Fibroblast of skin of scalp (primary cell): ENCODE results near the gene ATP6V1G3.
"Not testable (repeated sequence)": the region's sequence is repeated elsewhere in the genome, so short reads cannot be mapped to it uniquely, and the experiment has no call there.

Experiments
- DNase-seq: peaks from one replicate; pipeline ENCODE4 v3.0.0-alpha.2; 2013

ATP6V1G3 gene

DNA sequence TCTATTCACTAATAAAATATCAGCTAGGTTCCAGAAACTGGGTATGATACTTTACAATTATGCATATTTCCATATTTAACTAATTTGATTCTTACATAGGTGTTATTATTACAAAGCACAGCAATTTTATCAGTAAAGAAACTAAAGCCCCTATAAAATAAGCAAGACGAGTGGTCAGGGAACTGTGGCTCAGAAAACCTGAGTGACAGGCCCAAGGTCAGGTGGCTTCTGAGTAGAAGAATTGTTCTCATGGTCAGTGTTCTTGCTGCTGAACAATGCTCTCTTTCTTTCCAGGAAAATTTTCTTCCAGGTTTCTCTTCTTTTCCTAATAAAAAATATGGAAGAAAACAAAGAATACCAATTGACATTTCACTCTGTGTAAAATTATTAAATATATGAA, 2.2 kb upstream of the ATP6V1G3 start:
- no peak for DNase-seq

DNA sequence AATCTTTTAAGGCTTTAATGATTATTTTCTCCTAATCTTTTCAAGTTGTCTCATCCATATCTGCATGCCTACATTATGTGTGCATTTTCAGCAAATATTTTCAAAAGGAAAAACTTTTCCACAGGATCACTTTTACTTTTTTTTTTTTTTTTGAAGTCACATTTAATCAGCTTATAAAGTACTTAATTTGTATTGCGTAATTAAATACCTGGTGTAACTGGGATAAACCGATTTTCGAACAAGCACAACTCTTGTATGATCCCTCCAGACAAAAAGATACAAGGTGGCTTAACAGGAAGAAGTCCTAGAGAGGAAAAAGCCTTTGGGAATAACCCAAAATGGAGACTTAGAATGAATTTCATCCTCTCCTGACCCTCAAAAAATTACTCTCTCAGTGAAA, 1.3 kb upstream of the ATP6V1G3 start:
- DNase-seq = no peak

DNA sequence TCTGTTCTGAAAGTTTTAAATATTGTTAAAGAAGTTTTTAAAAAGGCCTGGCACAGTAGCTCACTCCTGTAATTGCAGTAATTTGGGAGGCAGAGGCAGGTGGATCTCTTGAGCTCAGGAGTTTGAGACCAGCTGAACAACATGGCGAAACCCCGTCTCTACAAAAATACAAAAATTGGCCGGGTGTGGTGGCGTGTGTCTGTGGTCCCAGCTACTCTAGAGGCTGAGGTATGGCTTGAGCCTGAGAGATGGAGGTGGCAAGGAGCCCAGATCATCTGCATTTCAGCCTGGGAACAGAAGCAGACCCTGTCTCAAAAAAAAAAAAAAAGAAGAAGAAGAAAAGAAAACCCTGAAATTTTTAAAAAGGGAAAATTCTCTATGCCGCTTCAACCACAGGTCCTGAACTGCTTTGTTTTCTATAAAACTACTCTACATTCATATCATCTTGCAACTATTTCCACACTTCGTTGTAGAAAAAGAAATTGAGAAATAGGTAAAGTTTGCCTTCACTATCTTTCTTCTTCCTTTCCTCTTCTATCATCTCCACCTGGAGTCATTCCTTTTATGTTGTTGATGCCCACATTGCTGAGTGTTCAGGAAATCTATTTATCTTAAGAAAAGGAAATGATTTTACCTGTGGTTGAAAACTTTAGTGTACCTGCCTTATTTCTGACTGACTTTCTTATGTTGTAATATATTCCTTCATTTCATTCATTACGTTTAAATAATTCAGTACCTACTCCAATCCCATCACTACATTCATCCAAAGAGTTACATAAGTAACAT, 1.7 kb downstream of the ATP6V1G3 start:
- DNase-seq = no peak

DNA sequence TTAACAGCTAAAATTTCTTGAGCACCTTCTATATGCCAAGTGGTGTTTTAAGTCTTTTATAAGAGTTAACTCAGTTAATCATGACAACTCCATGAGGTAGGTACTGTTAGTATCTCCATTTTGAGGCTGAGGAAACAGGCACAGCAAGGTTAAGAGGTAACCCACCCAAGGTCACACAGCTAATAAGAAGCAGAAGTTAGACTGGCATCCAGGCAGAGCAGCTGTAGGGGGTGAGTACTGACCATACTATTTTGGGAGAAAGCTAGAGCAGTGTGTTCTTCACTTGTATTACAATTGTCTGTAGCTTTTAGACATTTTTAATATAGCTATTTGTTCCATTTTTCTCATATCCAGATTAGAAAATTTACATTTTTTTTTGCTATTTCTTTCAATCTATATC, 4.8 kb downstream of the ATP6V1G3 start:
- DNase-seq = no peak

DNA sequence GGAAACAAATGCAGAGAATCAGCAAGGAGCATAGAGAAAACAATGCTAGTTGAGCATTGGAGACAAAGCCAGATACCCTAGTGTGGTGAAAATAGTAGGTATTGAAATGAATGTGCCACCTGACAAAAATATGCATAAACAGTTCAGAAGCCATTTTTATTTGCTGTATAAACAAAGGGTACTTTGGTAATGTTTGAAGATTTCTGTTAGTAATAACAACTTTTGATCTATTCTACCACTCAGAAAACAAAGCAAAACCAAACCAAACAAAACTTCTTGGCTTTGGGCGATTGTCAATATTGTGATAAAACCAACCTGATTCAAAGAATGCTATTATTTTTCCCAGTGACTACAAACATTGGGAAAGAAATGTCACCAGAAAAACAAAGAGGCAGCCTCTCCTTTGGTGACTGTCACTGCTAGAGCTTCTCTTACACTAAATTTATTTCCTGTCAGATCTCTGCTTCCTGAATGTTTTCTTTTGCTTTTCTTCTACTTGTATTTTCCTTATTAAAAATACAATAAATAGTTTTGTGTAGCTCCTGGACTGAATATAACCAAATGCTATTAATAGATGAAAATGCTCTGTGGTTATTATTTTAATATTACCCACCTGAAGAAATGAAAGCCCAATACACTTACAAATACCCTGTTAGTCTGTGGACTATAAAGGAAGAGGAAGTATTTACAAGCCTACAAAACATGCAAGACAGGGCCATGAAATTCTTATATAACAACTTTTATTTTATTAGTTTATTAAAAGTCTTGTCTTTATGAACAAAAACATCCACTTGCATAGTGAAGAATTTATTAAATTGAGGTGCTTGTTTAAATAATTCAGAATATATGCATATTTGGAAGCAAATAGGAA, 5.7 kb downstream of the ATP6V1G3 start:
- DNase-seq = no peak

DNA sequence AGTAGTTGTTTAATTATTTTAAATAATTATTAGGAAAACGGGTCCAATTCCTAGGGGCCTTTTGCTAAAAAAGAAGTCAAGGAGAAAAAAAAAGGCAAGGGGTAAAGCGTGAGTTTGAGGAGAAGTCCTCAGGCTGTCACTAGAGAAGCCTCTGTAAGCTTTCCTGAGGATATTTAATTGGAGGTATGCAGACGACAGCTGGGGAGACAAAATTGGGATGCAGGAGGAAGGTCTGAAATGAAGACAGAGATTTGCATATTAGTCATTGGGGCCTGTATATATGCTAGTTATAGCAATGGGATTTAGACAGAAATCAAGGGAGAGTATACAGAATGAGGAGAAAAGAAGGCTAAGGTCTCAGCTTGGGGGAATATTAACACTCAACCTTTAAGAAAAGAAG, 8.6 kb downstream of the ATP6V1G3 start:
- no peak for DNase-seq

DNA sequence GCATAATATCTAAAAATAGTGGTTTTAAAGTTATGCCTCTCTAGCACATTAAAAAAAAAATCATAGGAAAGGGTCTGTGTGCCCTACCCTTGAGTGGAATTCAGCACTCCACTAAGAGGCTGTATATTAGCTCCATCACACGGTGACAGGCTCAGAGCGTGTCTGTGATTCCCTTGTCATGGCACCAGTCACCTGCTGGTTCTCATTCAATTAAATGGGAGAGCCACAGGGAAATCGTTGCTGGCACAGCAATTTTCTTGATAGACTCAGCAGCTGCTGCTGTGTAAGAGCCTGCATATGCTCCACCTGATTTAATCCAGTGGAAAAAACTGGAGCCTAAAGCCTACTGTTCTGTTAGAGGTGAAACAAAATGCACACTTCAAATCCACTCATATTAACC, 9.5 kb downstream of the ATP6V1G3 start:
- no peak for DNase-seq

DNA sequence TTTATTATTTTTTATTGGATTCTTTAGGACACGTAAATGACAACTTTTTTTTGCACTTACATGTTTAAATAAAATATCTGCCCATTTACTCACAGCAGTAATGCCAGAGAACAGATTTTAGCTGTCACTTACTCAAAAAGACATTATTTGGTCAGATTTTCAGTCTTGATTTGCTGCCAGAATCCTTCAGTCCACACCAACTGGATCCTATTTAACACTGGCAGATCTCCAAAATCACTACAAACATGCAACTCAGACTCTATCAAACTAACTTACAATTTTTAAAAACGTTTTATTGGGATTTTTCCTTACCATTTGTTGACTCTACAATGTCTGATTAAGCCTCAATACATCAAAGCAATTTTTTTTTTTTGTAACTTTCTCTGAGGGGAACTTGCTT, 11.1 kb downstream of the ATP6V1G3 start:
- peak; percentile 91 for DNase-seq

DNA sequence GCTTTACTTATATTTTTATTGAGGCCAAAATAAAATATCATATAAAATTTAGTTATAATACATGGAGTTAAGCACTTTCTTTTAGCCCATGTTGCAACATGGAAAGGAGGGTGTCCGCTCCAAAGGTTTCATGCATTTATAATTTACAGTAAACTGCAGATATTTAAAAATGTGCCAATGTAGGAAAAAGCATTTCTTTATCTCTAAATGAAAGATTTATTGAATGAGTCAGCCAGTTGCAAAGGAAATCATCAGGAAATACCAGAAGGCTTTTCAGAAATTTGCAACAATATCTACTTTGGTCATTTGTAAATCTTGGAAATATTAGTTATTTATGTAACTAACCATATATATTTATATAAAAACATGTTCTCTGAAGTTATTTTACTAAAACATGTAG, 12.1 kb downstream of the ATP6V1G3 start:
- DNase-seq = peak; percentile 58

DNA sequence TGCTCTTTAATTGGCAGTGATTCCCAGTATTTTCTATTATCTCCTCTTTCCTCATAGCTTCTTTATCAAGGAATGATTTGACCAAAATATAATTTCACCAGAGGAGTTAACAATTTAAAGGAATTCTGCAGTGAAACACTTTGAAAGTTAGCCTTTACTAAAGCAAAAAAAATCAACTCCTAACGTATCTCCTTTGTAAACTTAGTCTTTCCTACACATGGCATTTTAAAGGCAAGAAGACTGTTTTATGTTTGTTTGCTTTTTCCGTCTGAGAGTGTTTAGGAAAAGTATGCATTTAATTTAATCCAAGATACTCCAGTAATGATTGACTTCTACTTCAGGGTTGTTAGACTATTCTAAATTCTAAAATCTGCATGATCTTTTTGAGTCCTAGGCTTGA, 15.9 kb downstream of the ATP6V1G3 start:
- no peak for DNase-seq

DNA sequence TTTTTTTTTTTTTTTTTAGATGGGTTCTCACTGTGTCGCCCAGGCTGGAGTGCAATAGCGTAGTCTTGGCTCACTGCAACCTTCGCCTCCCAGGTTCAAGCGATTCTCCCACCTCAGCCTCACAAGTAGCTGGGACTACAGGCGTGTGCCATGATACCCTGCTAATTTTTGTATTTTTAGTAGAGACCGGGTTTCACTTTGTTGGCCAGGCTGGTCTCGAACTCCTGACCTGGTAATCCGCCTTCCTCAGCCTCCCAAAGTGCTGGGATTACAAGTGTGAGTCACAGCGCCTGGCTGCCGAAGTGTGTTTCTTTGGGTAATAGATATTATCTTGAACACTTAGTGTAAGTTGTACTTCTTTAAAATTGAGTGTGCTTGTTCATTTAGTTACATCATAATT, 16.4 kb downstream of the ATP6V1G3 start:
- not testable (repeated sequence) for DNase-seq

DNA sequence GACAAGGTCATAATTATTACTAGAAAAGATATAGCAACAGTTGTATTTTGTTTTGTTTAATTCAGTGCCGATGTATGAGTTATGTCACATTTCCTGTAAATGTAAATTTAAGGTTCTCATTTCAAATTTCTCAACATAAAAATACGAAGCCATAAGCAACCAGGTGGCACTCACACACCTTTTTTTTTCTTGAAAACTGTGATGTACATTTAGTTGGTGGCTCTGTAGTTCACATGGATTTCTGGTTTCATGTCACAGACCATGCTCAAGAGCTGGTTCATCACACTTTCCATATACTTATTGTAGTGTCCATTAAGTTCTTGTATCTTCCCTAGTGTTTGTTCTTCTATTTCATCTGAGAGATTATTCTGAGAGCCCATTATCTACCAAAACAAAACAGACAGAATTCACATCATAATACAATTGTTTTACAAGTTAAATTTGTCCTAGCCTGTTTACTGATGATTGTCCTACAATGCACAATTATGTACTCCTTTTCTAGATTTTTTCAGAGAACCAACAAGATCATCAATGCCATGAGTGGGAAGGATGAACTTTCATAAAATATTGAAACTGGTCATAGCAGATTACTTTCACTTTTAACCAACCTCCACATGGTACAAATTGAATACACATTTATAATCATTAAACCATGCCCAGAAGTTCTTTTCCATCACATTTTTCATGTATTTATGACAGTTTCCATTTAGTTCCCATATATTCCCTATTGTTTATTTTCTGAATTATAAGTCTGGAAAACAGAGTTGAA, 17.1 kb downstream of the ATP6V1G3 start:
- no peak for DNase-seq

DNA sequence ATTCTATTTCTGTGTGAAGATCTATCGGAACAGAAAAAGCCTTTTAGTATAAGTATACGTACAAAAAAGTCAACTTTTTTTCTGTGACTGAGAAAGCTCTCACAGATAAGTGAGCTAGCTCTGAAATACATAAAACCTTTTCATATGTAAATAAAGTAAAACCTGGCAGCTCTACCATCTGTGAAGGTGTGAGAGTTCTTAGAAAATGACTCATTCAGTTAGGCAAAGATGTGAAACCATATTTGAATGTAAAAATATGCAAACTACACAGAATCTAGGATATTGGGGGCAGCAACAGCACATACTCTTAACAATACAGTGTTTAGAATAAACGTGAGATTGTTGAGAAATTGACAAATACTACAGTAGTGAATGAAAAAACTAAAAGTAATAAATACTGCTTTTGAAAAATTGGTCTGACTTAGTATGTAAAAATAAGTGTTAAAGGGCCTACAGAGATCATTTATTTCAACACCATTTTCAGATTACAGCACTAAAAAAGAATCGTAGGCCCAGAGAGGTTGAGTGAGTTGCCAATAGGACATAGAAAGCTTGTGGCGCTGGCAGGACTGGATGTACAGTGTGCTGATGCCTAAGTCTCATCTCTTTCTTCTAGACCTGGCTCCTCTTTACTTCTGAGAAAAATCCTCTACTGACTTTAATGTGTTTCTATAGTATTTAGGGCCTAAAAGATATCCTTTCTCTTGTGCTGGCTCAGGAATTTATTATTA, 19.8 kb downstream of the ATP6V1G3 start:
- DNase-seq = no peak

DNA sequence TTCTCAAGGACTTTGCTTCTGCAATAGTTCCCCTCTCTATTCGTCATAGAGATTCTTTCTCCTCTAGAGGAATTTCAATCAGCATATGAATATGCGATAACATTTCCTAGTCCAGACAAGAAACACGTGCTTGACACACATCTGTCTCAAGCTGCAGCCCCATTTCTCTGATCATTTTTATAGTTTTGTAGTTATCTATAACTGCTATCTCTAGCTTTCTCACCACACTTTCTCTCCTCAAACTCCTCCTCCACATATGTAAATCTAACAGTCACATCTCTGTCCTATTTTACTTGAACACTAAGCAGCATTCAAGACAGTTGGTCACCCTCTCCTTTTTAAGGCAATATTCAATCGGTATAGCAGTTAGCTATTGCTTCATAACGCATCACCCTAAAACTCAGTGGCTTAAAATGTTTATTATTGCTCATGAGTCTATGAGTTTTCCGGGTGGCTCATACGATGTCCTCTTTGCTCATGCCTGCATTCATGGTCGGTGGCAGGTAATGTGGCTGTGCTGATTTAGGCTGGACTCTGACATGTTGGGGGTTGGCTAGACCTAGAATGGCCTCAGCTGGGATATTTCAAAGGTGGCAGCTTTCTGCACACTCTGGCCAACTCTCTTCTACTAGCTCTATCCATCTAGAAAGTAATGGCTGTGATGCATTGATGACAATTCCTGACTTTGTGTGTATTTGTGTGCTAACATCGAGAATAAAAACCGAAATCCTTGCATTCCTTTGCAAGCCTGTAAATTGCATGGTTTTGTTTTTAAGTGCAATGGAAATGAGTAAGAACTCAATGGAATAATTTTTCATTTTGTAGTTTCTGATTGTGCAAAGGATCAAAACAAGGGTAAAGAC, 20.6 kb downstream of the ATP6V1G3 start:
- DNase-seq = no peak

DNA sequence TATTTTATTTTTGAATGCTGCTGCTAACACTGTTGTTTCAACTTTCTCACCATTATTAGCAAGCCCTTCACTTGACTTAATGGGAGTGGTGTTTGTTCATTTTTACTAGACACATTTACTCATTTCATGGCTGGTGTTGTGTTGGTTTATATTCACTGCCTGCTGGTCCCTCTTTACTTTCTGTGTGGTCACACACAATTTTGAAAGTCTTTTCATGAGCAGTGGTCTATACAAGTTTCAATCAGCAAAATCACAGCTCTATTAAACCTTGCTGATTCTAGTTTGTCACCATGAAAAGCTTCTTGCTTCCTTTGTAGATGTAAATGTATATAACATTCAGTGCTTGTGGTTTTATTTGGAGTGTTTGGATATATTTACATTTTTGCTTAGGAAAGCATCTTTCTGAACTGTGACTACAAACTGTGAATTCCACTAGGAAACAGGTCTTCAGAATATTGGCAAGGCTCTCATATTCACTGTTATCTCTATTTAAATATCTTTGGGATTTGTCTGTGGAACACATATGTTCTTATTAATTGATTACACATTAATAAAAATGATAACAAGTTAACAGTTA, 22.8 kb downstream of the ATP6V1G3 start:
- no peak for DNase-seq

DNA sequence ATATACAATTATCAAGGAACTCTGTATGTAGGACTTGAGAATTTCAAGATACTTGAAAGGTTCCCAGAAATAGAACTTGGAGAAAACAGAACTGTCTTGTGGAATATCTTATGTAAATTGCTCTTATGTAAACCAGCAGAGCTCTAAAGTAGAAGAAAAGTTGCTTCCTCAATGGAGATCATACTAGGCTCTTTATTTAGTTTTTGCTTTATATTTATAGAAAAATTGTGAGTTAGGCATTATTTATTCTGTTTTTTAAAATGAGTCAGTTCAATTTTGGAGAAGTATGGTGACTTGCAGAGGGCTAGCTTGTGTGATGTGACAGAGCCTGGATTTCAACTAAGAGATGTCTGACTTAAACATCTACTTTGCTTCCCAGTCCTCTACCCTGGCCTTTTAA, 40.4 kb downstream of the ATP6V1G3 start:
- no peak for DNase-seq

DNA sequence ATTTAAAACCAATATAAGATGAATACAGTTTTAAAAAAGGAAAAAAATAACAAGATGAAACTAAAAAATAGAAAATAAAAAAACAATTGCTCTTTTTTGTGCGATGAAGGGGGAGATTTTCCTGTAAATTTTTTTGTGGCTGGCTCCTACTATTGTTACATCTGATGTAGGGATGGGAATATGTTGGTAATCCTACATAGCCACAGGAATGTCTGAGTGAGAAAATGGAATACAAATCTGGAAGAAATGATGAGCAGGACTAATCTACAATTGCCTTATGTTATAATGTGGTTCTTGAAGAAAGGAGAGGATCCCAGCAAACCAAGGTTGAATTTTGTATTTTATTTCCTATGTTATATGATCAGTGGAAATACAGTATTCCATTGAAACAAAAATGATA, 40.9 kb downstream of the ATP6V1G3 start:
- DNase-seq = peak; percentile 89

DNA sequence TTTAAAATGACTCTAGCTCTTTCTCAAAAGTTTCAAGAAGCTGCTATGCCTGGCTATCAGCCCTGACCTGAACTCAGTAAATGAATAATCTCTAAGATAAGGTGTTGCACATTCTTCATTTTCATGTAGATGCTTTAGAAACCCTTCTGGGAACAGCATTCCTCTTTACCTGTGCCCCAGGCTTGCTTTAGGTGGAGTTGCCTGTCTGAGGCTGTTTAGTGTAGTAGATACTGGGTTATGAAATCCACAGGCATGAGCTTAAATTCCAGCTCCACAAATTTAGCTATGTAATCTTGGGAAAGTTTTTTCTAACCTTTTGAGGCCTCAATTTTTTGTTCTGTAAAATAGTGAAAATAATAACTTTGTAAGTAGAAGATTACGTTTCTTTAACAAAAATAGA, 41.6 kb downstream of the ATP6V1G3 start:
- peak; percentile 48 for DNase-seq

DNA sequence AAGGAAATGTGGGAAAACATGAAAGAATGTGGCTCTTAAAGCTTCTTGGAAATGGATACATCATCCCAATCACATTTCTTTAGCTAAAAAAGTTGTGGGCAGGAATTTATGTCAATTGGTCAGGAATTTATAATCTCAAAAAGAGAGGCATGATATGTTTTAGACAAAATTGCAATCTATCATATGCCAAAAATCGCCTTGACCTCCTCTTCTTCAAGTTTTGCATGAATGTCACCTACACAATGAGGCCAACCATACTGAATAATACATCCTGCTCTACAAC, 42.4 kb downstream of the ATP6V1G3 start:
- peak; percentile 59 for DNase-seq

DNA sequence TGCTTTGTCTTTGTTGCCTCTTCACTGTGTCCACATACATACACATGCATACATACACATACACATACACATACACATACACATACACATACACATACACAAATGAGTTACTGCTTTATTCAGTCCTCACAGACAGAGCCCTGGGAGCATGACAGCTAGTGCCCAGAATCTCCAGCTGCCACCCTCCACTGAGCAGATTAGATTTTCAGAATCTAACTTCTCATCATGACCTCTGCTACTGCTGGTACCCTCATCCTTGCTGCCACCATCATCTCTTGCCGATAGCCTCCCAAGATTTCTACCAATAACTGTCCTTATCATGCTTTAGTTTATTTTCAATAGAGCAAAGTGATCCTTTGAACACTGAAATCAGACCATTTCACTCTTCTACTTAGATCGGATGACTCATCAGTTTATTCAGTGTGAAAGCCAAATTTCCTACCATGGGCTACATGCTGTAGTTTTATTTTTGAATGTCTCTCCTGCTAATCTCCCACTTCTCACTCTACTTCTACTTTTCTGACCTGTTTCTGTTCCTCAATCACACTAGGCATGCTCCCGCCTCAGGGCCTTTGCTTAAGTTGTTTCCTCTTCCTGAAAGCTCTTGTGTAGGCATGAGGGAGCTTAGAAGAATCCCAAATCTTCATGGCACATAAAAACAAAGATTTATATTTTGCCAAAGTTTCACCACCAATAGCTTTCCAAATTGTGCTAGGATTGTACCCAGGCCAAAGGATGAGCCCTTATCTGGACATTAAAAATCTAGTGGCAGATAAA, 43.0 kb downstream of the ATP6V1G3 start:
- peak; percentile 68 for DNase-seq
